ENCODE results near the gene HEG1.

The HEG1 gene

GRCh38 chr3:125032100-125032643 lies 23.6 kb downstream of the HEG1 start:
- no peak for FAIRE-seq
- TF ChIP-seq POU2F2 (IDR thresholded peaks at IDR 0.05; ENCODE audit: low read depth, low read length) (no peak), SPI1 (IDR thresholded peaks at IDR 0.05; ENCODE audit: low read depth, low read length) (no peak), POLR2AphosphoS5 (IDR thresholded peaks at IDR 0.05; ENCODE audit: low read depth, low read length) (no peak), POLR2A (IDR thresholded peaks at IDR 0.05; ENCODE audit: low read depth, low read length) (no peak), TAF1 (IDR thresholded peaks at IDR 0.05; ENCODE audit: low read depth, low read length) (no peak), PAX5 (IDR thresholded peaks at IDR 0.05; ENCODE audit: insufficient read depth, low read length, severe bottlenecking) (no peak)
- no peak for DNase-seq (ENCODE audit: insufficient read length, low spot score)

- FAIRE-seq (peak; percentile 51), DNase-seq (ENCODE audit: insufficient read length, low spot score) (no peak)
- TF ChIP-seq POLR2A (IDR thresholded peaks at IDR 0.05; ENCODE audit: low read depth, low read length), result no peak
- TF ChIP-seq PAX5 (IDR thresholded peaks at IDR 0.05; ENCODE audit: insufficient read depth, low read length, severe bottlenecking), result no peak
- no peak for TF ChIP-seq TAF1 (IDR thresholded peaks at IDR 0.05; ENCODE audit: low read depth, low read length)
- TF ChIP-seq SPI1 (IDR thresholded peaks at IDR 0.05; ENCODE audit: low read depth, low read length), result no peak
- TF ChIP-seq POLR2AphosphoS5 (IDR thresholded peaks at IDR 0.05; ENCODE audit: low read depth, low read length), result no peak
- no peak for TF ChIP-seq POU2F2 (IDR thresholded peaks at IDR 0.05; ENCODE audit: low read depth, low read length)
These were observed 24.3 kb downstream of the HEG1 start for GRCh38 chr3:125031544-125031943.

DNA sequence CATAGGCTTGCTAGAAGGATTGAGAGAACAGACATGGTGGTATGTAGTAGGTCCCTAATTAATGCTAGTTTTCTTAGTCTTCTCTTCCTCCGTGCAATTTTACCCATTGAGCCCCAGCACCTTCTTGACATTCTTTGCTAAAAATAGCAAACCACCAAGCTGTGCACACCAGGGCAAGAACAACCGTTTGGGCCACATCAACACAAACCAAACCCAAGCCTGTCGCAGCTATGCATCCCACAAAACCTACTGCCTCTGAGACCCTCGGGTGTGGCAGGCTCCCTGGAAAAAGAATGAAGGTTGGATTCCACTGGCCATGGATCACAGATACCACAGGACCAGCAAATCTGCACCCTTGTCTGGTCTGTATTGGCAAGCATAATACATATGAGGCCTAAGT lies 27.1 kb downstream of the HEG1 start:
- no peak for DNase-seq (ENCODE audit: insufficient read length, low spot score)
- peak; percentile 5 for FAIRE-seq
- no peak for TF ChIP-seq POU2F2 (IDR thresholded peaks at IDR 0.05; ENCODE audit: low read depth, low read length)
- no peak for TF ChIP-seq PAX5 (IDR thresholded peaks at IDR 0.05; ENCODE audit: insufficient read depth, low read length, severe bottlenecking)
- TF ChIP-seq POLR2AphosphoS5 (IDR thresholded peaks at IDR 0.05; ENCODE audit: low read depth, low read length), result no peak
- TF ChIP-seq TAF1 (IDR thresholded peaks at IDR 0.05; ENCODE audit: low read depth, low read length), result no peak
- TF ChIP-seq POLR2A (IDR thresholded peaks at IDR 0.05; ENCODE audit: low read depth, low read length), result no peak
- no peak for TF ChIP-seq SPI1 (IDR thresholded peaks at IDR 0.05; ENCODE audit: low read depth, low read length)

DNA sequence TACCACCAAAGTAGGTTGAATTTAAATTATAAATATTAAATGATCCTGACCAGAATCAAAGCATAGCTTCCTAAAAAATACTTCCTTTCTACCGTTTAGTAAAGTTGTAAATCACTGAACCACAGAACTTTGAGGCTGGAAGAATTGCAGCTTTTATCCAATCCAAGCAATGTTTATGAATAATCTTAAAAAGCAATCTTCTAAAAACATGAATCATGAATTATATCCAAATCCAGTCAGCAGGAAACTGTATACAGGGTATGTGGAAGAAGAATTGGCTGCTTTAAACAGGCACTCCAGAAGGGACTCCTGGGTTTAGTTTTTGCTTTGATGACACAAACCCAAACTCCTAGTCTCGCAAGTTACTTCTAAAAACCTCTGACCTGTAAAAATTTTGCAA lies 30.2 kb downstream of the HEG1 start:
- DNase-seq (ENCODE audit: insufficient read length, low spot score), result no peak
- TF ChIP-seq PAX5 (IDR thresholded peaks at IDR 0.05; ENCODE audit: insufficient read depth, low read length, severe bottlenecking), result no peak
- no peak for TF ChIP-seq POU2F2 (IDR thresholded peaks at IDR 0.05; ENCODE audit: low read depth, low read length)
- no peak for TF ChIP-seq SPI1 (IDR thresholded peaks at IDR 0.05; ENCODE audit: low read depth, low read length)
- no peak for TF ChIP-seq POLR2AphosphoS5 (IDR thresholded peaks at IDR 0.05; ENCODE audit: low read depth, low read length)
- TF ChIP-seq TAF1 (IDR thresholded peaks at IDR 0.05; ENCODE audit: low read depth, low read length), result no peak
- TF ChIP-seq POLR2A (IDR thresholded peaks at IDR 0.05; ENCODE audit: low read depth, low read length), result no peak
- FAIRE-seq, result no peak

DNA sequence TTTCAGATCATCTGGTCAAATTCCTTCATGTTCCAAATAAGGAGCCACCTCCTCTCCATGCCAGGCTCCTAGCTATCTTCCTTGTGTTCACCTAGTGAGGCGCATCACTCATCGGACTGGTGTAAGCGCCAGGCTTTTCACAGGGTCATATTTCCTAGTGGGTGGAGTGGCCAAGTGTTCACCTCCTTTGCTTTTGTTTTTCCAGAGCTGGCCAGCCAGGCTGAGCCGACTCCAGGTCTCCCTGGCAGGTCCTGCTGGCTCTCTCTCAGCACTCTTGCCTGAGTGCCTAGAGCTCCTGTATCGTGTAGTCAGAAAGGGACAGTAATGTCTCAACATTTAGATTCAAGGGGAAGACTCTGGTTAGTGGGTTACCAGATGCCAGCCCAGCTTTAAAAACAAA lies 31.0 kb downstream of the HEG1 start:
- DNase-seq (ENCODE audit: insufficient read length, low spot score), result no peak
- no peak for TF ChIP-seq POU2F2 (IDR thresholded peaks at IDR 0.05; ENCODE audit: low read depth, low read length)
- TF ChIP-seq PAX5 (IDR thresholded peaks at IDR 0.05; ENCODE audit: insufficient read depth, low read length, severe bottlenecking), result no peak
- TF ChIP-seq TAF1 (IDR thresholded peaks at IDR 0.05; ENCODE audit: low read depth, low read length), result no peak
- no peak for TF ChIP-seq POLR2AphosphoS5 (IDR thresholded peaks at IDR 0.05; ENCODE audit: low read depth, low read length)
- no peak for TF ChIP-seq SPI1 (IDR thresholded peaks at IDR 0.05; ENCODE audit: low read depth, low read length)
- no peak for TF ChIP-seq POLR2A (IDR thresholded peaks at IDR 0.05; ENCODE audit: low read depth, low read length)
- FAIRE-seq, result no peak

DNA sequence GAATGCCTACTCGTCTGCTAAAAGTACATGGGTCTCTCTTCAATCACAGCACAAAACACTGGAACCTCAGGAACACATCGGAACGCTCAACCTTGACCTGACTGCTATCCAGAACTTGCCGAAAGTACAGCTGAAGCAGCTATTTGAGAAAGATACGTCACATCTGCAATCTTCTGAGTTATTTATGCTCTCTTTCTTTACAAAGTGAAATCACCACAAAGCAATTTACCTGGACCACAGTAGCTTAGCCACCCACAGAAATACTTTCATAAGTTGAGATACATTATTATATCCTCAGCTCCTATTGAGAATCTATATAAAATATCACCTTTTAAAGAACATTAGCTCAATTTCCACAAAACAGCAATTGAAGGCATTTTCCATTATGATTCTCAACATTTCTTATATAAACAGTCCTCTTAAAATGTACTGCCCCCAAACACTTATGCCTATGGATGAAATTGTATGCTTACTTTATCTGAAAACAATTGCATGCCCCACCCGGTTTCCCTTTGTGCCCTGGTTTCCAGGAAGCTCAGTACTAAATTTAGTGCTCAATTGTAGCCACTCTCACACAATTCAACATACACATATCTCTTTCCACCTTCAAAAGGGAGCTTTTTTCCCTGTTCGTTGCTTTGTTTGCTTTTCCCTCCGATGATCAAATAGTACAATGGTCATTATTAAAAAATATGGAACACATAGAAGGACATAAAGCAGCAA lies 31.8 kb downstream of the HEG1 start:
- FAIRE-seq, result no peak
- no peak for DNase-seq (ENCODE audit: insufficient read length, low spot score)
- TF ChIP-seq PAX5 (IDR thresholded peaks at IDR 0.05; ENCODE audit: insufficient read depth, low read length, severe bottlenecking) (no peak), POLR2AphosphoS5 (IDR thresholded peaks at IDR 0.05; ENCODE audit: low read depth, low read length) (no peak), POLR2A (IDR thresholded peaks at IDR 0.05; ENCODE audit: low read depth, low read length) (no peak), SPI1 (IDR thresholded peaks at IDR 0.05; ENCODE audit: low read depth, low read length) (no peak), TAF1 (IDR thresholded peaks at IDR 0.05; ENCODE audit: low read depth, low read length) (no peak), POU2F2 (IDR thresholded peaks at IDR 0.05; ENCODE audit: low read depth, low read length) (no peak)

DNA sequence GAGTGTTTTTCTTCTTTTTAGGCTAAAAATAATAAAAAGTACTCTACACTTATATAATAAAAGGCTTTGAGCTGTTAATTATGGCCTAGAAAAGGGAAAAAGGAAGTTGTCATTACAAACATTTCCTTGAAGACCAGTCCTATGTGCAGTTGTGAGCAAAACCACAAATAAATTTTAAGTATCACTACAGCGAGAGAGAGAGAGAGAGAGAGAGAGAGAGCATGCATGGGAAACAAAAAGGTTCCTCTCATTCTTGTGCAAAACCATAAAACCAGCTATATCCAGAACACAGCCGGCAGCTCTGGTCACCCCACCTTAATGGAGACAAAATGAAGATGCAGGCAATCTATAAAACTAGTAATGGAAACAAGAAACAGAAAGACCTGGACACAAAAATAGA lies 33.6 kb downstream of the HEG1 start:
- no peak for TF ChIP-seq PAX5 (IDR thresholded peaks at IDR 0.05; ENCODE audit: insufficient read depth, low read length, severe bottlenecking)
- no peak for TF ChIP-seq POLR2A (IDR thresholded peaks at IDR 0.05; ENCODE audit: low read depth, low read length)
- TF ChIP-seq TAF1 (IDR thresholded peaks at IDR 0.05; ENCODE audit: low read depth, low read length), result no peak
- no peak for TF ChIP-seq SPI1 (IDR thresholded peaks at IDR 0.05; ENCODE audit: low read depth, low read length)
- TF ChIP-seq POLR2AphosphoS5 (IDR thresholded peaks at IDR 0.05; ENCODE audit: low read depth, low read length), result no peak
- no peak for TF ChIP-seq POU2F2 (IDR thresholded peaks at IDR 0.05; ENCODE audit: low read depth, low read length)
- DNase-seq (ENCODE audit: insufficient read length, low spot score), result no peak
- FAIRE-seq, result no peak

DNA sequence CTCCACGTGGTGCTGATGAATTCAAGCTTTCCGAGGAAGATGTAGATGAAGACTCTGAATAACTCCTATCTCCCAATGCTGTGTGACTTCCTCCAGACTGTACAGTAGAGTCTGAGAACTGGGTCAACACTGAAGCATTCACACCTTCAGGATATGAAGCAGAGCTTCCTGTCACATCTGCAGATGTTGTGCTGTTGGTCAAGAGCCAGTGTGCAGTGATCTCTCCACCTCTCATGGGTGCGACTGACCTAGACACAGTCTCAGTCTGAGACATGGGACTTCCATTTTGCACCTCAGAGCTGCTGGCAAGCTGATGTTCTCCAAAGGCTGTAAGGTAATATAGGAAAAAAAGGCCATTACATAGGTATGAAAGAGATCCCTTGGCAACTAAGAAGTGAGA lies 36.5 kb downstream of the HEG1 start:
- DNase-seq (ENCODE audit: insufficient read length, low spot score) (no peak), FAIRE-seq (no peak)
- no peak for TF ChIP-seq PAX5 (IDR thresholded peaks at IDR 0.05; ENCODE audit: insufficient read depth, low read length, severe bottlenecking)
- TF ChIP-seq SPI1 (IDR thresholded peaks at IDR 0.05; ENCODE audit: low read depth, low read length), result no peak
- TF ChIP-seq POLR2A (IDR thresholded peaks at IDR 0.05; ENCODE audit: low read depth, low read length), result no peak
- no peak for TF ChIP-seq POLR2AphosphoS5 (IDR thresholded peaks at IDR 0.05; ENCODE audit: low read depth, low read length)
- no peak for TF ChIP-seq TAF1 (IDR thresholded peaks at IDR 0.05; ENCODE audit: low read depth, low read length)
- no peak for TF ChIP-seq POU2F2 (IDR thresholded peaks at IDR 0.05; ENCODE audit: low read depth, low read length)

GRCh38 chr3:125017406-125017805 lies 38.4 kb downstream of the HEG1 start:
- TF ChIP-seq SPI1 (IDR thresholded peaks at IDR 0.05; ENCODE audit: low read depth, low read length) (no peak), TAF1 (IDR thresholded peaks at IDR 0.05; ENCODE audit: low read depth, low read length) (no peak), POLR2AphosphoS5 (IDR thresholded peaks at IDR 0.05; ENCODE audit: low read depth, low read length) (no peak), PAX5 (IDR thresholded peaks at IDR 0.05; ENCODE audit: insufficient read depth, low read length, severe bottlenecking) (no peak), POLR2A (IDR thresholded peaks at IDR 0.05; ENCODE audit: low read depth, low read length) (no peak), POU2F2 (IDR thresholded peaks at IDR 0.05; ENCODE audit: low read depth, low read length) (no peak)
- FAIRE-seq, result no peak
- DNase-seq (ENCODE audit: insufficient read length, low spot score), result no peak

Data from GM12891 (cell line).